Medulla oblongata (tissue), 1 donor: Measurements from ENCODE around the gene TMEM223.
A peak's percentile ranks its signal among the peaks of the same experiment; 100 is the strongest.
"Not testable (repeated sequence)": the region's sequence is repeated elsewhere in the genome, so short reads cannot be mapped to it uniquely, and the experiment has no call there.

ENCODE experiments used
- DNase-seq: peaks from one replicate; pipeline ENCODE4 v3.0.0-alpha.2; 2015; ENCODE audit errors: extremely low spot score

TMEM223 gene

GRCh38 chr11:62791501-62792201 is at the start of gene TMEM223:
TSS of gene TMEM223 (minus strand) at chr11:62792006. CDS start at chr11:62791994, 12 bp downstream.
- DNase-seq = peak; percentile 90

- peak; percentile 70 for DNase-seq
These were observed 49.0 kb upstream of the TMEM223 start for GRCh38 chr11:62840721-62841360.

GRCh38 chr11:62839050-62839945 is 47.5 kb upstream of the TMEM223 start, which contains the start of gene WDR74:
TSS of gene WDR74 (minus strand) at chr11:62839590. CDS start at chr11:62839570, 20 bp downstream.
- DNase-seq = peak; percentile 97

GRCh38 chr11:62835336-62835735 is 43.5 kb upstream of the TMEM223 start:
- no peak for DNase-seq

GRCh38 chr11:62832336-62833234 is 40.8 kb upstream of the TMEM223 start, which contains the start of gene TEX54:
TSS of gene TEX54 (minus strand) at chr11:62832841.
- DNase-seq = no peak

GRCh38 chr11:62831520-62832335 is 39.9 kb upstream of the TMEM223 start, which contains the start of gene STX5:
TSS of gene STX5 (minus strand) at chr11:62832051. CDS start at chr11:62831243, 808 bp downstream.
- DNase-seq = peak; percentile 99

GRCh38 chr11:62830904-62831519 is 39.2 kb upstream of the TMEM223 start:
- no peak for DNase-seq

- not testable (repeated sequence) for DNase-seq
These were observed 36.3 kb upstream of the TMEM223 start for GRCh38 chr11:62828130-62828529.

GRCh38 chr11:62823677-62824076 is 31.9 kb upstream of the TMEM223 start:
- DNase-seq = no peak

GRCh38 chr11:62817129-62817528 is 25.3 kb upstream of the TMEM223 start:
- no peak for DNase-seq

- no peak for DNase-seq
These were observed 24.8 kb upstream of the TMEM223 start for GRCh38 chr11:62816557-62816956.

- DNase-seq = no peak
These were observed 19.9 kb upstream of the TMEM223 start for GRCh38 chr11:62811659-62812058.

GRCh38 chr11:62810748-62811147 is 18.9 kb upstream of the TMEM223 start:
- no peak for DNase-seq

GRCh38 chr11:62806611-62807121 is 14.9 kb upstream of the TMEM223 start:
- DNase-seq = peak; percentile 45

GRCh38 chr11:62805961-62806441 is 14.2 kb upstream of the TMEM223 start:
- DNase-seq = peak; percentile 4

- peak; percentile 97 for DNase-seq
These were observed 13.5 kb upstream of the TMEM223 start, which contains the start of gene NXF1 for GRCh38 chr11:62805076-62805892. TSS of gene NXF1 (minus strand) at chr11:62805440. CDS start at chr11:62805356, 84 bp downstream.

GRCh38 chr11:62804310-62805075 is 12.7 kb upstream of the TMEM223 start:
- DNase-seq = peak; percentile 38
